ENCODE data around the gene MAP2K4. TPM values are rescaled to one million over a fixed set of nuclear protein-coding genes. Genes with fewer than 3 reads are reported as not detected.

The MAP2K4 gene
- total and polyA plus RNA-seq, 2 of the 13 experiments (the other 11 are each of a cell fraction or from before 2014, with no cell fraction given), result 21.5 to 35.6 TPM

DNA sequence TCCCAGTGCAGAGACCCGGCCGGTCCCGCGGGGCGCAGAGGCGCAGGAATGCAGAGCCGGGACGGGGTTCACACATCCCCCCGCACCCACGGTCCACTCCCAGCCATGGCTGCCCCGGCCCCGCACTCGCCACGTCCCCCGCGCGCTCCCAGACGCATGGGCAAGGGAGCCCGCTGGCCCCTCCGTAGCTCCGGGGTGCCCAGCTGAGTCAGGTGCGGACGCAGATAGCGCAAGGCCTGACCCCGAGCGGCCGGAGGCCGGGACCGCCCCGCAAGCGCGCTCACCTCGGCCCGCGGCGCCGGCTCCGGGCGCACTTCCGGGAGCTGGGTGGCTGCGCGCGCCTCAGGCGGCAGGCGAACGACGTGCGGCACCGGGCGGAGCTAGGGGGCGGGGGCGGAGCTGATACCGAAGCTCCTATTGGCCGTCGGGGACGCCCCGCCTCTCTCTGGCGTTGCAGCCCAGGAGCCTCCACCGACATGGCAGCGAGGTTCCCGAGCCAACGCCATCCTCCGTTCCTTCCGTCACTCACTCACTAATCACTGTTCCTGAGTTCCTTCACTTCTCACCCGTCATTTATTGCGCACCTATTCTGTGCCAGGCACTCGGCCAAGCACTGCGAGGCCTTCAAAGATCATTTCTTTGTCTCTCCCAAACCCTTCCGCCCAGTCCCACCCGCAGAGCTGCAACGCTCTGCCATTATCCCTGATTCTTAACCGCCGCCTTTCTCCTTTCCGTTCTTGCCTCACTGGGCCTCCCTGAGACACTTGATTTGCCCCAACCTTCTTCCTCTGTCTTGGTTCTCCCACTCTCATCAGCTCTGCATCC, 23.3 kb upstream of the MAP2K4 start, which contains the start of gene ZNF18 (continued):
- TF ChIP-seq ZNF670 (CRISPR knock-in tag; IDR thresholded peaks at IDR 0.05; ENCODE audit: borderline replicate concordance) (no peak; the same call in 1 of the 2 replicates), ZNF790 (CRISPR knock-in tag; IDR thresholded peaks at IDR 0.05; ENCODE audit: borderline replicate concordance) (peak; percentile 27; the same call in 1 of the 2 replicates), FOXA3 (CRISPR knock-in tag; IDR thresholded peaks at IDR 0.05) (peak; percentile 54), HOMEZ (CRISPR knock-in tag; IDR thresholded peaks at IDR 0.05; ENCODE audit: low read depth) (peak; percentile 32; the same call in 1 of the 2 replicates), ZNF138 (CRISPR knock-in tag; IDR thresholded peaks at IDR 0.05; ENCODE audit: low read depth) (peak; percentile 31; the same call in 1 of the 2 replicates), BCL3 (CRISPR knock-in tag; IDR thresholded peaks at IDR 0.05) (peak; percentile 52; the same call in 1 of the 2 replicates), ATF1 (CRISPR knock-in tag; IDR thresholded peaks at IDR 0.05) (no peak), PCBP1 (IDR thresholded peaks at IDR 0.05; ENCODE audit: borderline replicate concordance, low read depth, low read length) (no peak), PHF21A (CRISPR knock-in tag; IDR thresholded peaks at IDR 0.05) (peak; percentile 83), TGIF2 (CRISPR knock-in tag; IDR thresholded peaks at IDR 0.05) (no peak), THAP8 (CRISPR knock-in tag; IDR thresholded peaks at IDR 0.05; ENCODE audit: borderline replicate concordance) (peak; percentile 65; the same call in 1 of the 2 replicates), ZNF768 (CRISPR knock-in tag; IDR thresholded peaks at IDR 0.05) (peak; percentile 72), ZNF558 (CRISPR knock-in tag; IDR thresholded peaks at IDR 0.05; ENCODE audit: borderline replicate concordance) (0 out of 2 replicates have a peak, but pooled peaks have one; percentile 27), MED13 (CRISPR knock-in tag; IDR thresholded peaks at IDR 0.05) (peak; percentile 28; the same call in 1 of the 2 replicates), MEIS2 (CRISPR knock-in tag; IDR thresholded peaks at IDR 0.05) (peak; percentile 87), ZNF747 (CRISPR knock-in tag; IDR thresholded peaks at IDR 0.05; ENCODE audit: borderline replicate concordance) (no peak), U2AF2 (IDR thresholded peaks at IDR 0.05; ENCODE audit: low read depth, low read length) (0 out of 2 replicates have a peak, but pooled peaks have one; percentile 39), RBM39 (IDR thresholded peaks at IDR 0.05; ENCODE audit: low read depth, low read length, poor library complexity, severe bottlenecking) (peak; percentile 80)
- TF ChIP-seq, protein P1, sequence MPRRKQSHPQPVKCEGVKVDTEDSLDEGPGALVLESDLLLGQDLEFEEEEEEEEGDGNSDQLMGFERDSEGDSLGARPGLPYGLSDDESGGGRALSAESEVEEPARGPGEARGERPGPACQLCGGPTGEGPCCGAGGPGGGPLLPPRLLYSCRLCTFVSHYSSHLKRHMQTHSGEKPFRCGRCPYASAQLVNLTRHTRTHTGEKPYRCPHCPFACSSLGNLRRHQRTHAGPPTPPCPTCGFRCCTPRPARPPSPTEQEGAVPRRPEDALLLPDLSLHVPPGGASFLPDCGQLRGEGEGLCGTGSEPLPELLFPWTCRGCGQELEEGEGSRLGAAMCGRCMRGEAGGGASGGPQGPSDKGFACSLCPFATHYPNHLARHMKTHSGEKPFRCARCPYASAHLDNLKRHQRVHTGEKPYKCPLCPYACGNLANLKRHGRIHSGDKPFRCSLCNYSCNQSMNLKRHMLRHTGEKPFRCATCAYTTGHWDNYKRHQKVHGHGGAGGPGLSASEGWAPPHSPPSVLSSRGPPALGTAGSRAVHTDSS (CRISPR knock-in tag; conservative IDR thresholded peaks at IDR 0.05), result 0 out of 2 replicates have a peak, but pooled peaks have one; percentile 38
- TF ChIP-seq, protein P2, sequence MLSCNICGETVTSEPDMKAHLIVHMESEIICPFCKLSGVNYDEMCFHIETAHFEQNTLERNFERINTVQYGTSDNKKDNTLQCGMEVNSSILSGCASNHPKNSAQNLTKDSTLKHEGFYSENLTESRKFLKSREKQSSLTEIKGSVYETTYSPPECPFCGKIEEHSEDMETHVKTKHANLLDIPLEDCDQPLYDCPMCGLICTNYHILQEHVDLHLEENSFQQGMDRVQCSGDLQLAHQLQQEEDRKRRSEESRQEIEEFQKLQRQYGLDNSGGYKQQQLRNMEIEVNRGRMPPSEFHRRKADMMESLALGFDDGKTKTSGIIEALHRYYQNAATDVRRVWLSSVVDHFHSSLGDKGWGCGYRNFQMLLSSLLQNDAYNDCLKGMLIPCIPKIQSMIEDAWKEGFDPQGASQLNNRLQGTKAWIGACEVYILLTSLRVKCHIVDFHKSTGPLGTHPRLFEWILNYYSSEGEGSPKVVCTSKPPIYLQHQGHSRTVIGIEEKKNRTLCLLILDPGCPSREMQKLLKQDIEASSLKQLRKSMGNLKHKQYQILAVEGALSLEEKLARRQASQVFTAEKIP (CRISPR knock-in tag; IDR thresholded peaks at IDR 0.05; ENCODE audit: borderline replicate concordance), result no peak
